Measurements from ENCODE around the gene STYK1. TPM values are rescaled to one million over a fixed set of nuclear protein-coding genes. Genes with fewer than 3 reads are reported as not detected.

The STYK1 gene
- total RNA-seq: 1 to 10 TPM in 1 of 2 experiments, under 1 TPM in 1; 0.70 to 1.1 TPM

- CTCF ChIA-PET: interaction anchor here (0.9 to 1.6 kb wide), 6 partner anchors 17 to 438 kb away, joined by 3 to 6 read pairs (median 3); no protein-coding TSS in a partner anchor
- peaks cover 39% of the 10 kb centered on the region for H3K4me1 Mint-ChIP-seq (ENCODE audit: low read depth)
- POLR2A ChIA-PET: interaction anchor here (1.6 kb wide), 1 partner anchor 309 kb away, joined by 6 read pairs; no protein-coding TSS in a partner anchor
- peaks cover 20% of the 10 kb centered on the region for H3K27me3 Mint-ChIP-seq
- peak within 1 kb of the TSS; percentile 71 for H3K4me3 Mint-ChIP-seq
- DNase-seq (peak; percentile 84), ATAC-seq (peak; percentile 81)
- TF ChIP-seq CTCF (IDR thresholded peaks at IDR 0.05): peak; percentile 99
- H3K27ac Mint-ChIP-seq: peak within 1 kb of the TSS; percentile 76
- no peaks in the 10 kb centered on the region for H3K36me3 Mint-ChIP-seq (ENCODE audit: low read depth)
- no peaks in the 10 kb centered on the region for H3K9me3 Mint-ChIP-seq
- intact Hi-C loops (cut with micrococcal nuclease): loop anchor here (2.0 to 10.0 kb wide), 4 partner anchors 61 to 519 kb away; partner anchors contain the start of gene MAGOHB
These were observed at the start of gene STYK1 for GRCh38 chr12:10673659-10674384. TSS of gene STYK1 (minus strand) at chr12:10674052. CDS start at chr12:10634618, 39,434 bp downstream.

GRCh38 chr12:10722905-10723746, 49.3 kb upstream of the STYK1 start, which contains the start of gene YBX3:
TSS of gene YBX3 (minus strand) at chr12:10723323. CDS start at chr12:10723111, 212 bp downstream.
- ATAC-seq: peak; percentile 32
- Mint-ChIP-seq H3K4me3 (peak within 1 kb of the TSS; percentile 98), H3K27me3 (peaks cover 26% of the 10 kb centered on the region), H3K36me3 (ENCODE audit: low read depth) (peaks cover 26% of the 10 kb centered on the region), H3K4me1 (ENCODE audit: low read depth) (peaks cover 39% of the 10 kb centered on the region), H3K9me3 (no peaks in the 10 kb centered on the region), H3K27ac (peak within 1 kb of the TSS; percentile 99)
- ChIA-PET CTCF (interaction anchor here (1.0 to 2.5 kb wide), 2 partner anchors 27 to 357 kb away, joined by 3 to 16 read pairs; no protein-coding TSS in a partner anchor), POLR2A (interaction anchor here (0.7 to 2.6 kb wide), 5 partner anchors 12 to 335 kb away, joined by 3 to 9 read pairs (median 7); no protein-coding TSS in a partner anchor)
- TF ChIP-seq CTCF (IDR thresholded peaks at IDR 0.05): no peak
- peak; percentile 73 for DNase-seq
- intact Hi-C loops (cut with micrococcal nuclease): no loop called here

- Mint-ChIP-seq H3K36me3 (ENCODE audit: low read depth) (peaks cover 30% of the 10 kb centered on the region), H3K27ac (peak overlapping the region; percentile 99), H3K4me3 (peak overlapping the region; percentile 98), H3K27me3 (peaks cover 24% of the 10 kb centered on the region), H3K4me1 (ENCODE audit: low read depth) (peaks cover 43% of the 10 kb centered on the region), H3K9me3 (no peaks in the 10 kb centered on the region)
- ATAC-seq: peak; percentile 58
- DNase-seq: peak; percentile 67
- intact Hi-C loops (cut with micrococcal nuclease): no loop called here
- CTCF ChIA-PET: interaction anchor here (1.0 to 2.5 kb wide), 2 partner anchors 27 to 356 kb away, joined by 3 to 16 read pairs; no protein-coding TSS in a partner anchor
- POLR2A ChIA-PET: interaction anchor here (0.7 to 2.6 kb wide), 7 partner anchors 11 to 334 kb away, joined by 3 to 9 read pairs (median 4); no protein-coding TSS in a partner anchor
- TF ChIP-seq CTCF (IDR thresholded peaks at IDR 0.05): no peak
These were observed 48.7 kb upstream of the STYK1 start for GRCh38 chr12:10722502-10722904.

- ATAC-seq (peak; percentile 67), DNase-seq (peak; percentile 80)
- Mint-ChIP-seq H3K4me1 (ENCODE audit: low read depth) (peaks cover 49% of the 10 kb centered on the region), H3K27ac (peak overlapping the region; percentile 99), H3K9me3 (no peaks in the 10 kb centered on the region), H3K27me3 (peaks cover 23% of the 10 kb centered on the region), H3K4me3 (peak overlapping the region; percentile 98), H3K36me3 (ENCODE audit: low read depth) (peaks cover 37% of the 10 kb centered on the region)
- intact Hi-C loops (cut with micrococcal nuclease): no loop called here
- POLR2A ChIA-PET: interaction anchor here (0.6 to 2.6 kb wide), 6 partner anchors 10 to 1580 kb away, joined by 3 to 8 read pairs (median 4); no protein-coding TSS in a partner anchor
- no peak for TF ChIP-seq CTCF (IDR thresholded peaks at IDR 0.05)
- CTCF ChIA-PET: no interaction called here
These were observed 48.0 kb upstream of the STYK1 start for GRCh38 chr12:10721651-10722501.

Data from activated CD8-positive, alpha-beta T cell treated with anti-CD3 and anti-CD28 coated beads for 36 hours (primary cell).